ENCODE results near the gene NUAK2. TPM values are rescaled to one million over a fixed set of nuclear protein-coding genes. Genes with fewer than 3 reads are reported as not detected.

NUAK2 gene
- total and polyA plus RNA-seq, 9 donors = 0.35 to 1.5 (median 0.41) TPM

DNA sequence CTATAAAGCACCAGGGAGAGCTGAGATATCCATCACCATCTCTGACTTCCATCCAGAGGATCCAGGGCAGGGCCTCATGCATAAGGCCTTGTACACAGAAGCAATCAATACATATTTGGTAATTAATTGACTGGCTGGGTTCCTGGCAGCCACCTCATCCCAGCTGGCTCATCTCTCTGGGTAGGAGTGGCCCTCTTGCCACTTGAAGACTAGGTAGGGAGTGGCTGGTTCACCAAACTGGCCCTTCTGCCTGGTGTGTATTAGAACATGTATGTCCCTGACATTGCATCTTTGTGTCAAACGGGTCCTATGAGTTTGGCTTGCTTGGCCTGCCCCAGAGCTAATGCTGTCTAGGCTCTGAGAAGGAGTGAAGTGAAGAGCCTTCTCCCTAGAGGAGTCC, 11.8 kb downstream of the NUAK2 start:
- DNase-seq = no peak
- peaks cover 6% of the 10 kb centered on the region for H3K36me3 ChIP-seq (ENCODE audit: control insufficient read depth, insufficient read depth, low read length)
- WGBS (ENCODE audit: insufficient coverage) = 100% methylated on average over 1 of the region's 1 CpG

DNA sequence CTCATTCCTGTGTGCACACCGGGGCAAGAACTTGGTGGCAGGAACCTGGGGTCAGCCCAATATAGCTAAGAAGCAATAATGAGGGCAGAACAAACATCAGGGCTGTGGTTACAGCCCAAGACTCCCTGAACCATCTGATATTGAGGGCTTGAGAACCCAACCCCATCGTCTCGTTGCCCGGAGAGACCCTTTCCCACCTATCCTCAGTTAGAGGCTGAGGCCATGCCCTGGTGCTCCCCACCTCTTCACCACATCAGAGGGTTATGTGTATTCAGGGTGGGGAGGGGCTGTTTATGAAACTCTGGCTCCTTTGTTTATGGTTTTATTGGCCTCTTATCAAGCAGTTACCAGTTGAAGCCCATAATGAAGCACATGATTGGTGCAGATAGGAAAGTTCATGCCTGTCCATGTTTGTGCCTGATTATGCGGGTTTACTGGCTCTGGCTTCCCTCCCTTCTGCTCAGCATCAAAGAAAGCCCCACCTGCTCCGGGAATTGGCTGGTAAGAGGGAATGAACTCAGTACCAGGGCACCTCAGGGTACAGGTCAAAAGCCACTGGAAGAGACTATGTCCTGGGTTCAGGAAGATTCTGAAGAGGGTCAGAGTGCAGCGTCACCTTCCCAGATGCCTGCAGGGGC, 14.5 kb downstream of the NUAK2 start:
- WGBS (ENCODE audit: insufficient coverage) = 83% methylated on average over 2 of the region's 7 CpGs
- Histone ChIP-seq H3K27ac (ENCODE audit: low read length) (no peak overlapping the region), H3K4me1 (ENCODE audit: control insufficient read depth, insufficient read depth, low read length) (no peaks in the 10 kb centered on the region), H3K36me3 (ENCODE audit: control insufficient read depth, insufficient read depth, low read length) (peaks cover 6% of the 10 kb centered on the region), H3K4me3 (ENCODE audit: low read length) (no peak overlapping the region), H3K27me3 (ENCODE audit: control insufficient read depth, insufficient read depth, low read length) (no peaks in the 10 kb centered on the region), H3K9me3 (replicated peaks; ENCODE audit: control insufficient read depth, low read depth, low read length) (no peaks in the 10 kb centered on the region)
- no peak for DNase-seq

More for the DNA sequence above, 11.8 kb downstream of the NUAK2 start:
- Histone ChIP-seq H3K27me3 (ENCODE audit: control insufficient read depth, insufficient read depth, low read length) (no peaks in the 10 kb centered on the region), H3K4me1 (ENCODE audit: control insufficient read depth, insufficient read depth, low read length) (peaks cover 13% of the 10 kb centered on the region), H3K4me3 (ENCODE audit: low read length) (no peak overlapping the region), H3K27ac (ENCODE audit: low read length) (no peak overlapping the region), H3K9me3 (replicated peaks; ENCODE audit: control insufficient read depth, low read depth, low read length) (no peaks in the 10 kb centered on the region)

DNA sequence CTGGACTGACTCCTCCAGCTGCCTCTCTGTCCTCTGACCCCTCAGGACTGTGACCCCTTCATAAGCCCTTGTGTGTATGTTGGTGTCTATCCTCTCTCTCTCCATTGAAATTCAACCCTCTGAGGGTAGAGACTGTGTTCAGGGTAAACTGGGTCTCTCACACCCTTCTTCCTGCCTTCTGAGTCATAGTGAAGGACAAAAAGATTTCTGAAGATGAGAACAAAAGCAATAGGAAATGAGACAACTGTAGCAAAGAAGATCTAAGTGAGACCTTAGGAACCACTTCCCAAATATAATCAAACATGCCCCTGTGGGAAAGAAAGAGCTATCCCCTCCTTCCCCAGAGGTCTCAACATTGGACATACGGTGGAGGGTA, 16.9 kb downstream of the NUAK2 start:
- Histone ChIP-seq H3K27ac (ENCODE audit: low read length) (no peak overlapping the region), H3K9me3 (replicated peaks; ENCODE audit: control insufficient read depth, low read depth, low read length) (no peaks in the 10 kb centered on the region), H3K4me3 (ENCODE audit: low read length) (no peak overlapping the region), H3K27me3 (ENCODE audit: control insufficient read depth, insufficient read depth, low read length) (no peaks in the 10 kb centered on the region), H3K4me1 (ENCODE audit: control insufficient read depth, insufficient read depth, low read length) (peaks cover 12% of the 10 kb centered on the region), H3K36me3 (ENCODE audit: control insufficient read depth, insufficient read depth, low read length) (peaks cover 6% of the 10 kb centered on the region)
- no CpG with 5 or more reads among the region's 1 CpG for WGBS (ENCODE audit: insufficient coverage)
- no peak for DNase-seq

DNA sequence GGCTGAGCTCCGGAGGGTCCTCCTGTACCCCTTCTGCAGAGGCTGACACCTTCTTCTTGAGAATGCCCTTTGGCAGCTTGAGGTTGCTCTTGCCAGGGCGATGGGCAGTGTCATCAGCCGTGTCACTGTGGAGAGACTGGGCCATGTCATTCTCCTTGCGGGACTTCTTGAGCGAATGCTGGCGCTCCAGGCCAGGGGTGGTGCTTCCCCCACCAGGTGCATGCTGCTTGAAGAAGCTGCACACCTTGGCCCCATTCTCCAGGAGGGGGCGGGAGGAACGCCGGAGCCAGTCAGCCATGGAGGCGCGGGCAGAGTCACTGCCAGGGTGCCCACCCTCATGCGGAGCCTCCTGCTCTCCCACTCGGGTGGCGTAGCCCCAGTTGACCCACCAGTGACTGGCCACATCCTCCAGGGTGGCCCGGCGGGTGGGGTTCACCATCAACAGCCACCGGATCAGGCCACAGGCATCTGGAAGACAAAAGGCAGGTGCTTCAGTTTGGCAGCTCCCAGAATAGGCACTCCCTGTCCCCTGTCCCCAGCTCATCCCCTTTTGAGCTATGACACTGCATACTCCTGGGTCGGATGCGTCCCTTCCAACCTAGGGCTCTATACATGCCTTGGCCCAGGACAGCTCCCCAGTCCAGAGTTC, 17.4 kb downstream of the NUAK2 start:
- DNase-seq = no peak
- WGBS (ENCODE audit: insufficient coverage) = 94% methylated on average over 17 of the region's 19 CpGs
- peaks cover 6% of the 10 kb centered on the region for H3K36me3 ChIP-seq (ENCODE audit: control insufficient read depth, insufficient read depth, low read length)
- no peak overlapping the region for H3K4me3 ChIP-seq (ENCODE audit: low read length)
- H3K4me1 ChIP-seq (ENCODE audit: control insufficient read depth, insufficient read depth, low read length) = peaks cover 12% of the 10 kb centered on the region
- no peaks in the 10 kb centered on the region for H3K27me3 ChIP-seq (ENCODE audit: control insufficient read depth, insufficient read depth, low read length)
- no peak overlapping the region for H3K27ac ChIP-seq (ENCODE audit: low read length)
- no peaks in the 10 kb centered on the region for H3K9me3 ChIP-seq (replicated peaks; ENCODE audit: control insufficient read depth, low read depth, low read length)

DNA sequence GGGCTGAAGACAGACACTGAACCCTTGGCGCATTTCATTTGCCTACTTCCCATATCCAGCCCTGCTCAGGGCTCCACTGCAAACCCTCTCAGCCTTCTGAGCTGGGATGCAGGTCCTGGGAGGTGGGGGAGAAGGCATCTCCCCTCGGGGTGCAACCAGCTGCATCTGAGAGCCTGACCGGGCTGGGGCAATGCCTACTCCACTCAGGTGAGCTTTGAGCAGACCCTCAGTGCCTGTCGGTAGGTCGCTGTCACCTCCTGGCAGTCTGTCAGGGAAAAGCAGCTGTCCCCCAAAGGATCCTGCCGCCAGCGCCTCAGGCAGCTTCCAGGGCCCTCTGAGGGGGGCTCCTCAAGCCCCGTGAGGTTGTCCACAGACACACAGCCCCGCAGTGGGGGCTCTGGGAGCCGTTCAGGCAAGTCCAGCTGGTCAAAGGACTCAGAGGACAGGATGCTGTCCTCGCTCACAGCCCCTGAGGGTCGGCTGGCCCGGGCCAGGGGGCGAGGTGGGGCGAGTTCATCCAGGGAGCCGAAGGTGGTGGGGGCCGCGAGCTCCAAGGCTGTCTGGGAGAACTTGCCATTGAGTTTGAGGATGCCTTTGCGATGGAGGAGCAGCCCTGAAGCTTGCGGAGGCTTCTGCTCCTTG, 18.2 kb downstream of the NUAK2 start:
- H3K36me3 ChIP-seq (ENCODE audit: control insufficient read depth, insufficient read depth, low read length) = peaks cover 6% of the 10 kb centered on the region
- 78% methylated on average over 17 of the region's 20 CpGs for WGBS (ENCODE audit: insufficient coverage)
- no peak for DNase-seq
- H3K27me3 ChIP-seq (ENCODE audit: control insufficient read depth, insufficient read depth, low read length) = peaks cover 3% of the 10 kb centered on the region
- no peak overlapping the region for H3K27ac ChIP-seq (ENCODE audit: low read length)
- no peak overlapping the region for H3K4me3 ChIP-seq (ENCODE audit: low read length)
- H3K9me3 ChIP-seq (replicated peaks; ENCODE audit: control insufficient read depth, low read depth, low read length) = no peaks in the 10 kb centered on the region
- peaks cover 16% of the 10 kb centered on the region for H3K4me1 ChIP-seq (ENCODE audit: control insufficient read depth, insufficient read depth, low read length)

DNA sequence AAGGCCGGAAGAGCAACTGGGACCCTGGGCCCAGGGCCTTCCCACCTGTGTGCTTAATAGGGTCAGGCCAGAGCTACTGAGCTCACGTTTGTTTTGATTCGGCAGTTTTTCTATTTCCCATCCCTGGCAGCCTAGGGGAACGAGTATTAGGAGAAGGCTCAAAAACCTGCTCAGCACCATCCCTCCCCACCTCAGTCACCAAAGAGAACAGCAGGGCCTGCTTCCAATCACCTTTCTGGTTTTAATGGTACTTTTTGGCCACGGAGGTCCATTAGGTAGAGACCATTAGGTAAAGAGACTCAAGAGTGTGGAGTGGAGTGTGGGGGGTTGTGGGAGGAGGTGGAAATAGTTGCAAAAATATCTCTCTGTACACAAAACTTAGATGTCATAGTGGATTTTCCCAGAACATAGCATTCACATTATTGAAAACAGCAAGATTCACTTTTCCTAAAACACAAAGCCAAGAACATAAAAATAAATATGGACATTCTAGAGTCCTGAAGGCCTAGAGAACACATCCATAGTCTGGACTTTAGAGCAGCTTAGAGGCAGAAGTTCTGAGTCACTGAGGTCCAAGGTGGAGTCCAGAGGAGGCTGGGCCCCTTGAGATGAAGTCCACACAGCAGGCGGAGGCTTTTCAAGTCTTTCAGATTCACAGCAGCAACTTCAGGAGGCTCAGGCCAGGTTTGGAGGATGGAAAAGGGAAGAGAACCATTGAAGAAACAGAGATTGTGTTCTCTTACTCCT, 19.5 kb downstream of the NUAK2 start:
- no peak for DNase-seq
- Histone ChIP-seq H3K4me3 (ENCODE audit: low read length) (no peak overlapping the region), H3K9me3 (replicated peaks; ENCODE audit: control insufficient read depth, low read depth, low read length) (no peaks in the 10 kb centered on the region), H3K27me3 (ENCODE audit: control insufficient read depth, insufficient read depth, low read length) (peaks cover 4% of the 10 kb centered on the region), H3K36me3 (ENCODE audit: control insufficient read depth, insufficient read depth, low read length) (no peaks in the 10 kb centered on the region), H3K4me1 (ENCODE audit: control insufficient read depth, insufficient read depth, low read length) (peaks cover 18% of the 10 kb centered on the region), H3K27ac (ENCODE audit: low read length) (no peak overlapping the region)
- 100% methylated on average over 1 of the region's 6 CpGs for WGBS (ENCODE audit: insufficient coverage)

DNA sequence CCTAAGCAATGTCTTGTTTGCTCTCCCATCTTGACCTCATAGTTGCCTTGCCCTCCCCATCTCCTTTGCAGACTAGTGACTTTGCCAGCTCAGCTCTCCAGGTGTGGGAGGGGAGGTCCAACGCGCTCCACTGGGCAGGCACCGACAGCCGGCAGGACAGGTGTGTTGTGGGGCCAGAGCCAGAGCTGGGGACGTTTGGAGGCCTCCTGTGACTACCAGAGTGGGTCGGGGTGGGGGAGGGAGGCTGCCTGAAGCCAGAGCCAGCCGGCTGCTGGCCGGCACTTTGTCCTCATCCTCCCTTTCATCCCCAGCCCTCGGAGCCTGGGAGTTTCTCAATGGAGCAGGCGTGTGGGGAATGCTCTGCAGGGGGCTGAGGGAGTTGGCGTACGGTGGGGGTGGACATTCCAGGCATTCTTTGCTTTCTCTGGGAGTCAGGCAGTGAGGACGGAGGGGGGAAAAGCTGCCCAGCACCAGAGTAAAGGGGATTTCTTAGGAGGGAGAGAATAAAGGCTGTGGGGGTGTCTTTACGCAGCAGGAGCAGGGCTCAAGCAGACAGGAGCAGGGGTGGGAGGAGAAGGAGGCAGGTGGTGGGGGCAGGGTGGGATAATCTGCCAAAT, 20.2 kb downstream of the NUAK2 start:
- DNase-seq = peak; percentile 42
- 20% methylated on average over 4 of the region's 14 CpGs for WGBS (ENCODE audit: insufficient coverage)

DNA sequence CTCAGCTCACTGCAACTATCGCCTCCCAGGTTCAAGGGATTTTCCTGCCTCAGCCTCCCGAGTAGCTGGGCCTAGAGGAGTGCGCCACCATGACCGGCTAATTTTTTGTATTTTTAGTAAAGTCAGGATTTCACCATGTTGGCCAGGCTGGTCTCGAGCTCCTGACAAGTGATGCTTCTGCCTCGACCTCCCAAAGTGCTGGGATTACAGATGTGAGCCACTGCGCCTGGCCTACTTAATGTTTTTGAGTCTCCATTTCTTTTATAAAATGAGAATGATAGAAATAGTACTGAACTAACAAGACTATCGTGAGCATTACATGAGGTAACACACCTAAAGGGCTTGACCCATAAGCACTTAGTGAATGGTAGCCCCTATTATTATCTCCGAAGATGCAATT, 21.4 kb downstream of the NUAK2 start:
- WGBS (ENCODE audit: insufficient coverage) = 98% methylated on average over 7 of the region's 9 CpGs
- Histone ChIP-seq H3K4me1 (ENCODE audit: control insufficient read depth, insufficient read depth, low read length) (peaks cover 18% of the 10 kb centered on the region), H3K9me3 (replicated peaks; ENCODE audit: control insufficient read depth, low read depth, low read length) (no peaks in the 10 kb centered on the region), H3K27ac (ENCODE audit: low read length) (no peak overlapping the region), H3K36me3 (ENCODE audit: control insufficient read depth, insufficient read depth, low read length) (no peaks in the 10 kb centered on the region), H3K27me3 (ENCODE audit: control insufficient read depth, insufficient read depth, low read length) (peaks cover 4% of the 10 kb centered on the region), H3K4me3 (ENCODE audit: low read length) (no peak overlapping the region)
- DNase-seq = no peak

More for the DNA sequence above, 20.2 kb downstream of the NUAK2 start:
- Histone ChIP-seq H3K4me3 (ENCODE audit: low read length) (no peak overlapping the region), H3K9me3 (replicated peaks; ENCODE audit: control insufficient read depth, low read depth, low read length) (no peaks in the 10 kb centered on the region), H3K36me3 (ENCODE audit: control insufficient read depth, insufficient read depth, low read length) (no peaks in the 10 kb centered on the region), H3K27ac (ENCODE audit: low read length) (no peak overlapping the region), H3K27me3 (ENCODE audit: control insufficient read depth, insufficient read depth, low read length) (peaks cover 4% of the 10 kb centered on the region), H3K4me1 (ENCODE audit: control insufficient read depth, insufficient read depth, low read length) (peaks cover 18% of the 10 kb centered on the region)

DNA sequence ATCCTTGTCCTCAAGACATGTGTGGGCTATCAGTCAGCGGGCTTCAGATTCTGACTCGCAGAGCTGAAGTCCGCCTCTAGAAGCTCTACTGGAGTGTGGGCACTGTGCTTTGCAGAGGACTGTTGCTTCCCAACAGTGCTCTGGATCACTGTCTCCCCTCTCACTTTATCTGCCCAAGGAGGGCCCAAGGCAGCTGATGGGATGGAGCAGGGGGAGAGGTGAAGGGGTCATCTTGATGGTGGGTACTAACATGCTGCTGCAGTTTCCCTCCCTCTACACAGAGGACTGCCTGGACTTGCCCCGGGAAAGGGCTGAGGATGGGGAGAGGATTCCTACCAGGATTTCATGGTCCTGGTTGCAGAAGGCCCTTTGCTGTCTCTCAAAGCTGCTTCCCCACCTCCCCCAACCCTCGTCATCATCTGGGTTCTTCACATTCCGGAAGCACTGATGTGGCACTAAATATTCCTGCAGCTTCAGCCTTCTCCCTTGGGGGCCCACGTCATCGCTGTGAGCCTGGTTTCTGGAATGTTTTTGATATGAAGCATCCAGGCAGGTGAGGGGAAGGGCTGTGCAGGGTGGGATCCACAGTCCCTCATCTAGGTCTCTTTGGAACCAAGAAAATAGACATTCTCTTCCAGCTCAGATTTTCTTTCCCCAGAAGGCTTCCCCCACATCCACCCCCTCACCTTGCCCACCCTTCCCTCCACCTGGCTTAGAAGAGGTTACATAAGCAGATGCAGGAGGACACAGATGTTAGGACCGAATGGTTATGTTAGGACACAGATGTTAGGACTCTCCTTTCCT, 23.2 kb downstream of the NUAK2 start:
- Histone ChIP-seq H3K27ac (ENCODE audit: low read length) (no peak overlapping the region), H3K4me1 (ENCODE audit: control insufficient read depth, insufficient read depth, low read length) (peaks cover 29% of the 10 kb centered on the region), H3K4me3 (ENCODE audit: low read length) (no peak overlapping the region), H3K27me3 (ENCODE audit: control insufficient read depth, insufficient read depth, low read length) (peaks cover 4% of the 10 kb centered on the region), H3K9me3 (replicated peaks; ENCODE audit: control insufficient read depth, low read depth, low read length) (no peaks in the 10 kb centered on the region), H3K36me3 (ENCODE audit: control insufficient read depth, insufficient read depth, low read length) (no peaks in the 10 kb centered on the region)
- 89% methylated on average over 3 of the region's 9 CpGs for WGBS (ENCODE audit: insufficient coverage)
- peak; percentile 30 for DNase-seq
